HG02840 (cell line): ENCODE results near the gene OR13C3.
"Not testable (repeated sequence)": the region's sequence is repeated elsewhere in the genome, so short reads cannot be mapped to it uniquely, and the experiment has no call there.

Experiments used
- ATAC-seq: cut with Tn5 transposase; IDR thresholded peaks from one replicate; pipeline ENCODE4 v1.9.1; 2021; ENCODE audit warnings: mild to moderate bottlenecking, moderate library complexity, moderate number of reproducible peaks; ENCODE audit not compliant: unreplicated experiment, low FRiP score

The OR13C3 gene

GRCh38 chr9:104536756-104537155, at the start of gene OR13C3:
TSS of gene OR13C3 (minus strand) at chr9:104536856. CDS start at chr9:104536723, 133 bp downstream.
- ATAC-seq: no peak

DNA sequence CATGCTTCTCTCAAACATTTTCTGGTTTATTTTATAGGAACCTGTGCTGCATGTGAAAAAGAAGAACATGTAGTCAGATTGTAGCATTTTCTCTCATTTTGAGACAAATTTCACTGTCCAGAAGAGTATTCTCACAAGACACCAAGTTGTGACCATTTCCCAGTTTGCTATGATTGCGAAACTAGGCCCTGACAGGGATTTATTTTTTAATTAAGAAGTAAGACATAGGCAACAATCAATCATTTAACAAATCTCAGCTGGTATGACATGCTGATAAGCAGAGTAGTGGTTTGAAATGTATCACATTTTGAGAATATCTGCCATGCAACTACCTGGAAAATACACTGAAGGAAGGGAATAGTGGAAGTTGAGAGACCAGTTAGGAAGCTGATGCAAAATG, 43.9 kb upstream of the OR13C3 start:
- ATAC-seq: no peak

DNA sequence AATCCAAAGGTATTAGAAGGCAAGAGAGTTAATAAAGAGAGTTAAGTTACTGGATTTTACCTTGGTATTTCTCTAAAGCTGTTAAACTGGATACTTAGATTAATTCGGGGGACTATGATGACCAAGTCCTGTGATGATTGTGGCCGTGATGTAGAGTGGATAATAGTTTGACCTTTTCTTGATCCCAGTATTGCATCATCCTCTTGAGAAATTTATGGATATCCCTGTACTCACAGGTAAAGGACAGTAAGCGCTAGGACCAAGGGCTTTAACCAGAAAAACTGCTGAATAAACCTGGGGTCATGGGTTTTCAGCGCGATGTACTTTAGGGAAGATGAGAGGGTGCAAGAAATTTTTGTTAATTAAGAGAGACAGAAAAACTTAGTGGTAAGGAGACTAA, 40.6 kb upstream of the OR13C3 start:
- no peak for ATAC-seq

DNA sequence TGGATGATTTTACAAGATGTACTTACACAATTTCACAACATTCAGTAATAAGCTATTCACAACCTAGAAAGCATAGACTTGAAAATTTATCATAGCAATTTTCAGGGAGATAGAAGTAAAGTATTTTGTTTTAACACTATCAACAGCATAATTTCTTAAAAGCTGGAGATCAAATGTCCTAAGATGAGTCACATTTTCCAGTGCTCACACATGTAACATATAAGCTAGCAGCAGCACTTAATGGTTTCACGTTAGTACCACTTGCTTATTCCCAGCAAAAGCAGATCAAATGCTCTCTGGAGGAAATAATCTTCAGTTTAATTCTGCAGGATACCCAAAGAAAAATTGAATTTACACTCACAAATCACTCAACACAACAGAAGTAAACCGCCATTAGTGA, 38.8 kb upstream of the OR13C3 start:
- ATAC-seq: no peak

- no peak for ATAC-seq
Measured at GRCh38 chr9:104572612-104573011, 36.0 kb upstream of the OR13C3 start.

DNA sequence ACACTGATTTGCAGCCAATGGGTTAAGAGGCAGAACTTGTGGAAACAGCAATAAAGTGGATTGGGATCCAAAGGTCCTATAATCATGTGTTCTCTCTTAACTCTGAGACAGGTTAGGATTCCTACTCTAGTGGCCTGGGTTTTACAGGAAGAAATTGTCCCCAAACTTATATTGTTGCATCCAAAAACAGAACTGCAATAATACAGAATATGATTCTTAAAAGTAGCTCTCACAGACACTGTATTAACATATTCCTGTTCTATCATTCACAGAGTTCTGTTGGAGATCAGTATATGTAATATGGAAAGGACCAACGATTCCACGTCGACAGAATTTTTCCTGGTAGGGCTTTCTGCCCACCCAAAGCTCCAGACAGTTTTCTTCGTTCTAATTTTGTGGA, 32.2 kb upstream of the OR13C3 start, which contains the start of gene OR13C8:
Gene OR13C8 (plus strand): TSS at position 301 of the 400 bp plus-strand sequence. CDS start 0 bp downstream, at position 301.
- no peak for ATAC-seq

DNA sequence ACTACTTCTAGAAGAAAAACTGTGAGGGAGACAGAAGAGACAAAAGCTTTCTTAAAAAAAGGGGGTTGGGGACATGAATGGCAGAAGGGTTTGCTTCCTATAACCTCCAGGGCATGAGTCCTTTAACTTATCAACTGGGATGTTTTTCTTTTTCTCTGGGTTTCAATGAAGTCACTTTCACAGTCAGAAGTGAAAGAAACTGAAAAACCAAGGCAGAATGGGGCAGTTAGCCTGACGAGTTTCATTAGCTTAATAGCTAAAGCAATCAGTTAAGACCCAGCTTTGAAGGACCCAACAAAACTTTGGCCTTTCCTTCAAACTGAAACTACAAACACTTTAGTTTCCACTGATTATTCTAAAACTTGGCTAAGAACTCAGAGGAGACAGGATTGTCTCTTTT, 27.7 kb upstream of the OR13C3 start:
- ATAC-seq: no peak

DNA sequence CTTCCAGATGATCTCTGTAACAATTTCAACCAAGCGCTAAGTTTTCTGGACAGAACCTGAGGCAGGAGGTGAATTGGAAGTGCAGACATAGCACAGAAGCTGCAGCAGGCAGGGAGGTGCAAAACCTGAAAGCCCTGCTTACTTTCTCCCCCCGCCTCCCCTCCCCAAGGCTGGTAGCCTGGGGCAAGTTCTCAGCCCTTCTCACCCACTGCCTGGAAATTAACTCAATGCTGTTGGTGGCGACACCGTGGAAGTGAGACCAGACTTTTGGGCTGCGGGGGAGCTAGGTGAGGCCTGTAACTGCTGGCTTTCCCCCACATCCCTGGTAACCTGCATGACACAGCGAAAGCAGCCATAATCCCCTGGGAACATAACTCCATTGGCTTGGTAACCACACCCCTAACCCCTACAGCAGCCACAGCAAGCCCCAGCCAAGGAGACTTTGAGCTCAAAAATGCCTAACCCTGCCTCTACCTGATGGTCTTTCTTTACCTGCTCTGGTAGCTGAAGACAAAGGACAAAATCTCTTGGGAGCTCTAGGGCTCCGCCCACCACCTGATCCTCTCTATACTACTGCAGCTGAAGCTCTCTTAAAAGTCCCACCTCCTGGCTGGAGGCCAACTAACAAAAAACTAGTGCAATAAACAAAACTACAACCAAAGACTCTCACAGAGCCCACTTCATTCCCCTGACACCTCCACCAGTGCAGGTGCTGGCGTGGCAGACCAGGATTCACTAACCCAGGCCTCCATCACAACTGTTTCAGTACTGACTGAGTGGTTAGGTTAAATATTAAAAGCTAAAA, 20.4 kb upstream of the OR13C3 start:
- ATAC-seq: no peak

DNA sequence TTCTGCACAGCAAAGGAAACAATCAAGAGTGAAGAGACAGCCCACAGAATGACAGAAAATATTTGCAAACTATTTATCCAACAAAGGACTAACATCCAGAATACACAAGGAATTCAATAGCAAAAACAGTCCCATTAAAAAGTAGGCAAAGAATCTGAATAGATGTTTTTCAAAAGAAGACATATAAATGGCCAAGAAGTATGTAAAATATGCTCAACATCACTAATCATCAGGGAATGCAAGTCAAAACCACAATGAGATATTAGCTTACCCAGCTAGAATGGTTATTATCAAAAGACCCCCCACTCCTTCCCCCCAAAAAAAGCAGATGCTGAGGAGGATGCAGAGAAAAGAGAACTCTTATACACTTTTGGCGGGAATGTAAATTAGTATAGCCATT, 18.9 kb upstream of the OR13C3 start:
- ATAC-seq: no peak

GRCh38 chr9:104553261-104553660, 16.6 kb upstream of the OR13C3 start:
- ATAC-seq: no peak

- ATAC-seq: no peak
Measured at GRCh38 chr9:104544644-104545043, 8.0 kb upstream of the OR13C3 start.

GRCh38 chr9:104539275-104539674, 2.6 kb upstream of the OR13C3 start:
- no peak for ATAC-seq

- ATAC-seq: no peak
Measured at GRCh38 chr9:104527109-104527508, 9.5 kb downstream of the OR13C3 start, which contains the start of gene OR13C4. TSS of gene OR13C4 (minus strand) at chr9:104527209. CDS start at chr9:104527209, 0 bp downstream.

DNA sequence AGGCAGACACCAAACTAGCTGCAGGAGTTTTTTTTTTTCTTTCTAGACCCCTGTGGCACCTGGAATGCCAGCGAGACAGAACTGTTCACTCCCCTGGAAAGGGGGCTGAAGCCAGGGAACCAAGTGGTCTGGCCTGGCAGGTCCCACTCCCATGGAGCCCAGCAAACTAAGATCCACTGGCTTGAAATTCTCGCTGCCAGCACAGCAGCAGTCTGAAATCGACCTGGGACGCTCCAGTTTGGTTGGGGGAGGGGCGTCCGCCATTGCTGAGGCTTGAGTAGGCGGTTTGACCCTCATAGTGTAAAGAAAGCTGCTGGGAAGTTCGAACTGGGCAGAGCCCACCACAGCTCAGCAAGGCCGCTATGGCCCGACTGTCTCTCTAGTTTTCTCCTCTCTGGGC, 16.4 kb downstream of the OR13C3 start:
- ATAC-seq: not testable (repeated sequence)

DNA sequence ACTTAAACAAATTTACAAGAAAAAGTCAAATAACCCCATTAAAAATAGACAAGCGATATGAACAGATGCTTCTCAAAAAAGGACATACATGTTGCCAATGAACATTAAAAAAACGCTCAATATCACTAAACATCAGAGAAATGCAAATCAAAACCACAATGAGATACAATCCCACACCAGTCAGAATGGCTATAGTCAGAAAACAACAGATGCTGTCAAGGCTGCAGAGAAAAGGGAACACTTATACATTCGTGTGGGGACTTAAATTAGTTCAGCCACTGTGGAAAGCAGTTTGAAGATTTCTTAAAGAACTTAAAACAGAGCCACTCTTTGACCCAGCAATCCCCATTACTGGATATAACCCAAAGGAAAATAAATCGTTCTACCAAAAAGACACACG, 21.8 kb downstream of the OR13C3 start:
- no peak for ATAC-seq

DNA sequence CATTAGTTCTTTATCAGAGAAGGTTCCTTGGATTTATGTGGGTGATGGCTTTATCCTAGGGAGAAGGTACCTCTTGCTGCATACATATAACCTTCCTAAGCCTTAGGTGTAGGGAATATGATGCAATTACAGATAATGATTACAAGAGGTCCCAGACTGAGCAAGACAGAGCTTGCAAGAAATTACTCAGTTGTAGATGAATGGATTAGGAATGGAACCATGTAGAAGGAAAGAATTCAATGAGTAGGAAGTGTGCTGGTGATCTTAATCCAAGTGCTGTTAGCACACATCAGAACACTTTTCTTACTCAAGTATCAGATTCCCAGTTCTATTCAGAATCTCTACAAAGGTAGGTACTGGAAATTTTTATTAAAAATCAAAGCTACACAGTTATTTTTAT, 30.1 kb downstream of the OR13C3 start:
- no peak for ATAC-seq

- ATAC-seq: no peak
Measured at GRCh38 chr9:104503963-104504362, 32.7 kb downstream of the OR13C3 start, which contains the start of gene OR13F1. TSS of gene OR13F1 (plus strand) at chr9:104504263. CDS start at chr9:104504263, 0 bp downstream.

- no peak for ATAC-seq
Measured at GRCh38 chr9:104503440-104503839, 33.2 kb downstream of the OR13C3 start.

DNA sequence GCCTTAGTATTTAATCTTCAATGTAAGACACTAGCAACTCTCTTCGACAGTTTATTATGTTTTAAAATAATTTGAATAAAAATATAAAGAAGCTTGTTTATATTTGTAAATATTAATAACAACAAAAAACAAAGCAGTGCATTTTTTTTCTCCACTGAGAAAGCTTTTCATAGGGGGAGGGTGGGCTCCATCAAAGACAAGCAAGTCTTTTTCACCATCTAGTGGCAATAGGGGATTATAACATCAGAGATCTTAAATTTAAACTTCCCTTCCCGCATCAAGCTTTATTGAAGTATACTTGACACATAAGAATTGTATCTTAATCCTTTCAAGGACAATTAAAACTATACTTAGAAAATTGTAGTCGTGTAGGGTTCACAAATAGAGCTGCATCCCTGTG, 41.8 kb downstream of the OR13C3 start:
- ATAC-seq: no peak
